ENCODE results near the gene ATP5F1D.
A peak's percentile ranks its signal among the peaks of the same experiment; 100 is the strongest.

ATP5F1D gene

GRCh38 chr19:1271528-1272422 is 30.2 kb downstream of the ATP5F1D start:
- DNase-seq: no peak

- no peak for DNase-seq
These were observed 31.1 kb downstream of the ATP5F1D start for GRCh38 chr19:1272423-1273262.

GRCh38 chr19:1273263-1274041 is 31.9 kb downstream of the ATP5F1D start:
- no peak for DNase-seq

- no peak for DNase-seq
These were observed 32.7 kb downstream of the ATP5F1D start for GRCh38 chr19:1274081-1274851.

- no peak for DNase-seq
These were observed 33.3 kb downstream of the ATP5F1D start for GRCh38 chr19:1274852-1275259.

GRCh38 chr19:1275260-1275975 is 33.9 kb downstream of the ATP5F1D start, which contains the start of gene FAM174C:
TSS of gene FAM174C (plus strand) at chr19:1275530. CDS start at chr19:1275550, 20 bp downstream.
- peak; percentile 97 for DNase-seq

- DNase-seq: no peak
These were observed 34.6 kb downstream of the ATP5F1D start for GRCh38 chr19:1275976-1276627.

GRCh38 chr19:1276628-1277022 is 35.1 kb downstream of the ATP5F1D start:
- no peak for DNase-seq

- no peak for DNase-seq
These were observed 35.5 kb downstream of the ATP5F1D start for GRCh38 chr19:1277061-1277460.

- no peak for DNase-seq
These were observed 36.5 kb downstream of the ATP5F1D start for GRCh38 chr19:1278074-1278473.

- DNase-seq: no peak
These were observed 37.4 kb downstream of the ATP5F1D start for GRCh38 chr19:1278713-1279660.

- DNase-seq: peak; percentile 90
These were observed 38.3 kb downstream of the ATP5F1D start for GRCh38 chr19:1279782-1280341.

- no peak for DNase-seq
These were observed 39.4 kb downstream of the ATP5F1D start for GRCh38 chr19:1280636-1281568.

- no peak for DNase-seq
These were observed 40.2 kb downstream of the ATP5F1D start for GRCh38 chr19:1281569-1282287.

GRCh38 chr19:1282588-1283206 is 41.1 kb downstream of the ATP5F1D start:
- DNase-seq: no peak

- no peak for DNase-seq
These were observed 41.8 kb downstream of the ATP5F1D start for GRCh38 chr19:1283207-1283916.
